ENCODE results near the gene RHCG. TPM values are rescaled to one million over a fixed set of nuclear protein-coding genes. Genes with fewer than 3 reads are reported as not detected.

Gene RHCG
- total RNA-seq, 6 experiments from 2014 or later: not detected

DNA sequence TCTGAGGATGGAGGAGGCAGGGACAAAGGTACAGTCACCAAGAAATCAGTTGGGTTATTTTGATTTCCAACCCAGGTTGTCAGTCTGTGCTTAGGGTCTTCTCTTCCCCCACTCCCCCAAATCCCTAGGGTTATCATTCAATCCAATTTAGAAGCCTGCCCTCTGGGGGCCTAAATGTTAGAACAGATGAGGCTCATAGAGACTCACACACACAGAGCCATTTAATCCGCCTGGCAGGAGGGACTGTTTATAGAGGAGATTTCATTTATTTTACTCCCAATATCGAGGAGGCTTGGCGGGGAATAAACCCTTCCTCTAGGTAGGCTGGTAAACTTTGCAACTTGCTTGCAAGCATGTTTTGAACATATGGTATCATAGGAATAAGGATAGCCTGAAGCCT, 52.8 kb downstream of the RHCG start:
- TF ChIP-seq, protein P1, sequence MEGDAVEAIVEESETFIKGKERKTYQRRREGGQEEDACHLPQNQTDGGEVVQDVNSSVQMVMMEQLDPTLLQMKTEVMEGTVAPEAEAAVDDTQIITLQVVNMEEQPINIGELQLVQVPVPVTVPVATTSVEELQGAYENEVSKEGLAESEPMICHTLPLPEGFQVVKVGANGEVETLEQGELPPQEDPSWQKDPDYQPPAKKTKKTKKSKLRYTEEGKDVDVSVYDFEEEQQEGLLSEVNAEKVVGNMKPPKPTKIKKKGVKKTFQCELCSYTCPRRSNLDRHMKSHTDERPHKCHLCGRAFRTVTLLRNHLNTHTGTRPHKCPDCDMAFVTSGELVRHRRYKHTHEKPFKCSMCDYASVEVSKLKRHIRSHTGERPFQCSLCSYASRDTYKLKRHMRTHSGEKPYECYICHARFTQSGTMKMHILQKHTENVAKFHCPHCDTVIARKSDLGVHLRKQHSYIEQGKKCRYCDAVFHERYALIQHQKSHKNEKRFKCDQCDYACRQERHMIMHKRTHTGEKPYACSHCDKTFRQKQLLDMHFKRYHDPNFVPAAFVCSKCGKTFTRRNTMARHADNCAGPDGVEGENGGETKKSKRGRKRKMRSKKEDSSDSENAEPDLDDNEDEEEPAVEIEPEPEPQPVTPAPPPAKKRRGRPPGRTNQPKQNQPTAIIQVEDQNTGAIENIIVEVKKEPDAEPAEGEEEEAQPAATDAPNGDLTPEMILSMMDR (IDR thresholded peaks at IDR 0.05): no peak
- Mint-ChIP-seq H3K9me3 (no peaks in the 10 kb centered on the region), H3K4me1 (ENCODE audit: low read depth) (no peaks in the 10 kb centered on the region), H3K4me3 (no peak overlapping the region), H3K27me3 (ENCODE audit: insufficient read depth) (peaks cover 60% of the 10 kb centered on the region), H3K36me3 (ENCODE audit: low read depth) (no peaks in the 10 kb centered on the region), H3K27ac (no peak overlapping the region)
- DNase-seq: no peak

DNA sequence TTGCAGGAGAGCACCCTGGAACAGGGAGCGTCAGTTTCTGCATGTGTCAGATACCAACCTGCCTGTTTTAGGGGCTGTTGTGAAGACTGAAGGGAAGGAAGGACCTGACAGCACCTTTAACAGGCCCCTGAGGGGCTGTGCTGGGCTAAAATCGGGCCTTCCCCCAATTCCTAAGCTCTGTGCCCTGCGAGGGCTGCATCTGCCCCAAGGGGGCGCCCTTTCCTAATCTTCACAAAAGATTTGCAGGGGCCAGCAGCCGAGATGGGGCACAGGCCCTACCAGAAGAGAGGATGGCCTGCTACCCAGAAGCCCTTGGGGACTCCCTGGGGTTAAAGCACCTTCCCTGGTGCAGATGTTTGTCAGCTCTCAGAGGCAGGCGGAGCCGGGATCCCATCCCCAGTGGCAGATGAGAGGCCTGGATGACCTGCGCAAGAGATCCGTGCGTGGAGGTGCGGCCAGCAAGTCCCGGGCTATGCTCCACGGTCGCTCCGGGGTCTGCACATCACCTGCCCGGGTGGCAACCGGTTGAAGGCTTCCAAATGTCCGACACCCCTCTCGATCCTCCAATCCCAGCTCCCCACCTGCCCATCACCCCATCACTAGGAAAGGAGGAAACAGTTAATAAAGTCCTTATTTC, 53.6 kb downstream of the RHCG start:
- DNase-seq: peak; percentile 15
- no peak overlapping the region for H3K27ac Mint-ChIP-seq
- no peaks in the 10 kb centered on the region for H3K4me1 Mint-ChIP-seq (ENCODE audit: low read depth)
- H3K27me3 Mint-ChIP-seq (ENCODE audit: insufficient read depth): peaks cover 60% of the 10 kb centered on the region
- H3K9me3 Mint-ChIP-seq: no peaks in the 10 kb centered on the region
- H3K4me3 Mint-ChIP-seq: no peak overlapping the region
- TF ChIP-seq, protein P1 (IDR thresholded peaks at IDR 0.05): peak; percentile 88
- H3K36me3 Mint-ChIP-seq (ENCODE audit: low read depth): no peaks in the 10 kb centered on the region

DNA sequence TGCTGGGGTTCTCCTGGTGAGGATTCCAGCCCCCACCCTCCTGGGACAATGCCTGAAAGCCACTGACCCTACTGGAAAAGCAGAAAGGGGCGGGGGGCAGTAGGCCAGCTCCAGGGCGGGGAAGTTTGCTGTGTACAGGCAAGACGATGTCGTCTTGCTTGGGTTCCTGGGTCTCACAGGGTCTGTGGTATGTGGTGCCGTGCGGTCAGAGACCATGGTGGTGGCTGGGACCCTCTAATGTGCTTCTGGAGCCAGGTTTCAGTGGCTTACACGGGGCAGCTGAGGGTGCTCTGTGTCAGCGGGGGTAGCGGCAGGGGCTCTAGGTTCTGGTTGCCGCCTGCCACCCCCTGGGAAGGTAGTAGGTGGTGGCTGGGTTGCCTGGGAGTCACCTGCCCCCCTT, 54.2 kb downstream of the RHCG start:
- Mint-ChIP-seq H3K9me3 (no peaks in the 10 kb centered on the region), H3K4me3 (no peak overlapping the region), H3K27me3 (ENCODE audit: insufficient read depth) (peaks cover 58% of the 10 kb centered on the region), H3K27ac (no peak overlapping the region), H3K4me1 (ENCODE audit: low read depth) (no peaks in the 10 kb centered on the region), H3K36me3 (ENCODE audit: low read depth) (no peaks in the 10 kb centered on the region)
- no peak for DNase-seq
- TF ChIP-seq, protein P1 (IDR thresholded peaks at IDR 0.05): no peak

- no peak overlapping the region for H3K4me3 Mint-ChIP-seq
- DNase-seq: no peak
- H3K9me3 Mint-ChIP-seq: no peaks in the 10 kb centered on the region
- H3K4me1 Mint-ChIP-seq (ENCODE audit: low read depth): no peaks in the 10 kb centered on the region
- H3K27ac Mint-ChIP-seq: no peak overlapping the region
- TF ChIP-seq, protein P1 (IDR thresholded peaks at IDR 0.05): no peak
- H3K36me3 Mint-ChIP-seq (ENCODE audit: low read depth): no peaks in the 10 kb centered on the region
- peaks cover 64% of the 10 kb centered on the region for H3K27me3 Mint-ChIP-seq (ENCODE audit: insufficient read depth)
Observed at GRCh38 chr15:89441295-89441812, 55.0 kb downstream of the RHCG start.

DNA sequence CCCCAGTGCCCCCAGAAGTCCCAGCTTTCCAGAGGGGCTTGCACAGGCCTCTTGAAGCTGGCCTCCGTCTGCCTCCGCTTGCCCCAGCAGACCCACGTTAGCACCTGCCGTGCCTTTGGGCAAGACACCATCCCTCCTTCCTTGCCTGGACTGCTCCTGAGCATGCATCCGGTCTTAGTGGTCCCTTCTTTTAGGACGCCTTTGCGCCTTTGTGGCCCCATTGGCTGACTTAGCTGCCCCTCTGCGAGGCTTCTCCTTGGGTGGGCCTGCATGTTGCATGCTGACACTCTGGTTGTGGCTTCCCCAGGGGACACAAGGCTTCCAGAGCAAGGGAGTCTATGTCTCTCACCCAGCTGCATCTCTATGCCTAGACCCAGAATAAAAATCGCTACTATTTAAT, 56.6 kb downstream of the RHCG start:
- DNase-seq: no peak
- TF ChIP-seq, protein P1 (IDR thresholded peaks at IDR 0.05): no peak
- Mint-ChIP-seq H3K4me1 (ENCODE audit: low read depth) (no peaks in the 10 kb centered on the region), H3K27me3 (ENCODE audit: insufficient read depth) (peaks cover 65% of the 10 kb centered on the region), H3K4me3 (no peak overlapping the region), H3K9me3 (no peaks in the 10 kb centered on the region), H3K27ac (no peak overlapping the region), H3K36me3 (ENCODE audit: low read depth) (no peaks in the 10 kb centered on the region)
